ENCODE data around the gene TMC1. TPM values are rescaled to one million over a fixed set of nuclear protein-coding genes. Genes with fewer than 3 reads are reported as not detected.
A peak's percentile ranks its signal among the peaks of the same experiment; 100 is the strongest.
"Not testable (repeated sequence)": the region's sequence is repeated elsewhere in the genome, so short reads cannot be mapped to it uniquely, and the experiment has no call there.

TMC1 gene
- total and polyA plus RNA-seq, 2 experiments from 2014 or later = not detected

DNA sequence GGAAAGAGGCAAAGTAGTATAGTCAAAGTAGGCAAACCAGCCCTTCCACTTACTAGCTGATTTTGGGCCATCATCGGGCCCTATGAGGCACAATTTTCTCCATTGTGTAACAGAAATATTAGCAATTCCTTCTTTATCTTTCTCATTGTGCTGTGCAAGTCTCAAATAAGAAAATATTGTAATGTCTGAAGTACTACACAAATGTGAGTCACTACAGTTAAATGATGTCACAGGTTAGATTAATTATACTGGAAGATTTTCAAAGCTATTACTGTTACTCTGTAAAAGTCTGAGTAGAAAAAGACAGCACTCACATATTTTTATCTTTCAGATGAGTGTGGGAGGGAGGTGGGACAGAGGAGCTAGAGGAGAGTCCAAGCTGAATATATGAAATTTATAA is 12.4 kb upstream of the TMC1 start:
- Histone ChIP-seq H3K9me3 (ENCODE audit: low read depth) (no peaks in the 10 kb centered on the region), H3K4me3 (no peak overlapping the region), H3K27me3 (no peaks in the 10 kb centered on the region), H3K27ac (no peak overlapping the region), H3K4me1 (ENCODE audit: low read depth) (no peaks in the 10 kb centered on the region), H3K36me3 (no peaks in the 10 kb centered on the region)
- peak in 1 of 2 donors; percentile 72 for DNase-seq (ENCODE audit: low read depth in 1 of 2, low spot score in 1 of 2)
- TF ChIP-seq CTCF (IDR thresholded peaks at IDR 0.05; ENCODE audit: low read depth, low read length) = no peak

GRCh38 chr9:72509635-72510034 is 11.8 kb upstream of the TMC1 start:
- H3K27me3 ChIP-seq = no peaks in the 10 kb centered on the region
- DNase-seq (ENCODE audit: low read depth in 1 of 2, low spot score in 1 of 2) = peak in 1 of 2 donors; percentile 41
- H3K4me3 ChIP-seq = no peak overlapping the region
- no peaks in the 10 kb centered on the region for H3K9me3 ChIP-seq (ENCODE audit: low read depth)
- H3K36me3 ChIP-seq = no peaks in the 10 kb centered on the region
- no peaks in the 10 kb centered on the region for H3K4me1 ChIP-seq (ENCODE audit: low read depth)
- no peak overlapping the region for H3K27ac ChIP-seq
- TF ChIP-seq CTCF (IDR thresholded peaks at IDR 0.05; ENCODE audit: low read depth, low read length) = no peak

DNA sequence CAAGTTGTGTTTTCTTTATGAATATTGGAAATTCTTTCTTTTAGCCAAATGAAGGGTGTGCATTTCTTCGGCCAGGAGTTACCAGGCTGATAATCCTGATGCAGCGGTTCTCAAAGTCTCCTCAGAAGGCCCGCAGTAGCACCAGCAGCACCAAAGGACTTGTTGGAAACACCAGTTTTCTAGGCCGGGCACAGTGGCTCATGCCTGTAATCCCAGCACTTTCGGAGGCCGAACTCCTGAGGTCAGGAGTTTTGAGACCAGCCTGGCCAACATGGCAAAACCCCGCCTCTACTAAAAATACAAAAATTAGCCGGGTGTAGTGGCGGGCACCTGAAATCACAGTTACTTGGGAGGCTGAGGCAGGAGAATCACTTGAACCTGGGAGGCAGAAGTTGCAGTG is 397 bp upstream of the TMC1 start:
- H3K27ac ChIP-seq; H3K27me3 ChIP-seq; H3K4me1 ChIP-seq (ENCODE audit: low read depth); H3K9me3 ChIP-seq (ENCODE audit: low read depth); H3K36me3 ChIP-seq; DNase-seq (ENCODE audit: low read depth in 1 of 2, low spot score in 1 of 2); H3K4me3 ChIP-seq: not testable (repeated sequence)

DNA sequence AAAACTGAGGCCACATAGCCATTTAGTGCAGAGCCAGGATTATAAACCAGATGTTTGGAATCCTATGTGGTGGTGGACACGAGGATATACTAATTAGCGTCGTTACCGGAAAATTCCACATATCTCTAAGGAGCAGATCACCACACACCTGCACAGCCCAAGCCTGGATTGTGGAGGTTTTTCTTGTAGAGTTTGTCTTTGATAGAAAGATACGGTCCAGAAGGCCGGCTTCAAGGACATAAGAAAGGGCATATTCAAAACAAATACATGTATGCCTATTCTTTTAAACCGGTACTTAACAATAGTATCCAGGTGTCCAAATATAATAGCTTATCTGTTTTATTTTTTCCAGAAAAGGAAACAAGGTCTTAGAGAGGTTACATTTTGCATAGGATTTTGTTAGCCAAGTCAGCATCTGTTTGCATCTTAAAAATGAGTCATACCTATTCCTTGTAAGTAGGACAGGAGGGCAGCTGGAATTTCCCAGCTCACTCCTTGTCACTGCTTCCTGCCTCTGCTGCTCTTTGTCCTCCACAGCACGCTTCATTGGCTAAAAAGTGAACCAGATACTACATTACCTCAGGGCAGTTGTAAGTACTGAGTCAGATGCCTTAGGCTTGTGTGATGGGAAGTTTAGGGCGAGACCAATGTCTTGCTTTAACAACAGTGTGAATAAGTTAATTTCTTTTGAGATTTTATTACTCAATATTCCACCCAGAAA is 3.6 kb downstream of the TMC1 start:
- Histone ChIP-seq H3K27me3 (no peaks in the 10 kb centered on the region), H3K27ac (no peak overlapping the region), H3K36me3 (no peaks in the 10 kb centered on the region), H3K9me3 (ENCODE audit: low read depth) (no peaks in the 10 kb centered on the region), H3K4me1 (ENCODE audit: low read depth) (no peaks in the 10 kb centered on the region), H3K4me3 (no peak overlapping the region)
- TF ChIP-seq CTCF (IDR thresholded peaks at IDR 0.05; ENCODE audit: low read depth, low read length) = no peak
- DNase-seq (ENCODE audit: low read depth in 1 of 2, low spot score in 1 of 2) = peak in 1 of 2 donors; percentile 92

DNA sequence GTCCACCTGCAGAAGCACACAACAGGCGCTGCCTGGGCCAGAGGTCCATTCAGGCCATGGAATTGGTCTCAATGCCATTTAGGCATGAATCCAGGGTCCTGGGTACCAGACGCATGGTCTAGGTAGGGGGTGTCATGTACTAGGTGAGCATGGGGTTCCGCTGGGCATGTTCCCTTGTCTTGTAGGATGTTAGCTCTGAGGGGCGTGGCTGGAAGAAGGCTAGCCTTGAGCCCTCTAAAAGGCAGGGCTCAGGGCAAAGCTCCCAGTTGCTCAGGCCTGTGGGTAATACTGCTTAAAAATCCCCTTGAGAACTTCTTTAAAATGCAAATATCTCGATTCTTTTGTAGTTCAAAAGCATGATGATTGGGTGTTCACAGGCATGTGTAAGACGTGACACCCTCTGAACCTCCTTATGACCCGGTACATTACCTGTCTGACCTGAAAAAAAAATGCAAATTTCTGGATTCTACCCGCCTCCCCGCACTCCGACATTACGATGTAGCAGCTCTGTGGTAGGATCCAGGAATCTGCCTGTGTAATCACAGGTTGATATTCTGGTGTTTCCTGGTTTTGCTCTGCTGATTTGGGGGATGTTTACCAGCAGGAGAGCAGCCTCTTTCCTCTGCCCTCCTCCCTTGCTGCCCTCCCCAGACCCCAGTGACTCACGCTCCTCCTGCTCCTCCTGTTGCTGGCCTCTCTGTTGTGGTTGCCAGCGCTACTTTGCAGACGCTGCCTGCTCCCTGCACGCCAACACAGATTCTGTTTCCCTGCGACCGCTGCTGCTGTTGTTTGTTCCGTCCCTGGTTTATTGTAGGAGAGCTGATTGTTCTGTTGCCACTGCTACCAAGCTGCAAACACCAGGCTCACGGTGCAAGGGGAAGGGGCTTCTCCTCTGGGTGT is 5.7 kb downstream of the TMC1 start:
- no peaks in the 10 kb centered on the region for H3K36me3 ChIP-seq
- DNase-seq (ENCODE audit: low read depth in 1 of 2, low spot score in 1 of 2) = peak; percentile 23 to 94
- TF ChIP-seq CTCF (IDR thresholded peaks at IDR 0.05; ENCODE audit: low read depth, low read length) = no peak
- H3K4me3 ChIP-seq = no peak overlapping the region
- no peaks in the 10 kb centered on the region for H3K9me3 ChIP-seq (ENCODE audit: low read depth)
- H3K27me3 ChIP-seq = no peaks in the 10 kb centered on the region
- no peaks in the 10 kb centered on the region for H3K4me1 ChIP-seq (ENCODE audit: low read depth)
- H3K27ac ChIP-seq = no peak overlapping the region

DNA sequence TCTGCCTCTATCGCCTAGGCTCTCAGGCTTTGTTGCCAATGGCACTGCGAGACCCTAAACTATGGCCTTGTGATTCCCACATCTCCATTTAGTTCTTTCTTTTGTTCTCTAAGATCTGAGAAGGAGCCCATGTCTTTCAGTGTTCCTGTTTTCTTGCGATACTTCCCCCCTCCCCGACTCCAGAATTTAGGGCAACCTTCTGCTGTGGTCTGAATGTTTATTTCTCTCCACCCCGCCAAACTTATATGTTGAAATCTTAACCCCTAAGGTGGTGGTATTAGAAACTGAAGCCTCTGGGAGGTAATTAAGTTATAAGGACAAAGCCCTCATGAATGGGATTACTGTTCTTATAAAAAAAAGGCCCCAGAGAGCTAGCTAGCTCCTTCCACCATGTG is 6.4 kb downstream of the TMC1 start:
- no peaks in the 10 kb centered on the region for H3K9me3 ChIP-seq (ENCODE audit: low read depth)
- no peak for DNase-seq (ENCODE audit: low read depth in 1 of 2, low spot score in 1 of 2)
- H3K4me3 ChIP-seq = no peak overlapping the region
- H3K27ac ChIP-seq = no peak overlapping the region
- no peaks in the 10 kb centered on the region for H3K27me3 ChIP-seq
- H3K36me3 ChIP-seq = no peaks in the 10 kb centered on the region
- H3K4me1 ChIP-seq (ENCODE audit: low read depth) = no peaks in the 10 kb centered on the region
- TF ChIP-seq CTCF (IDR thresholded peaks at IDR 0.05; ENCODE audit: low read depth, low read length) = no peak

All from cardiac muscle cell (in vitro differentiated cells and primary cell).